GM23338 (cell line): Measurements from ENCODE around the gene CAMTA1. TPM values are rescaled to one million over a fixed set of nuclear protein-coding genes. Genes with fewer than 3 reads are reported as not detected.
A peak's percentile ranks its signal among the peaks of the same experiment; 100 is the strongest.

Experiments
- ATAC-seq: fragments of 200-7000 bp; cut with Tn5 transposase; 3 replicates; pipeline ENCODE4 v1.9.1; 2020
- DNase-seq: peaks from one replicate; pipeline ENCODE4 v3.0.0-alpha.2; 2015; ENCODE audit warnings: low spot score
- H2AFZ ChIP-seq: fragments of 200-600 bp; sonication (generic); 2 replicates; pipeline ENCODE4 v1.8.0; 2016; ENCODE audit warnings: antibody characterized with exemption, mild to moderate bottlenecking, moderate library complexity
- H3F3A ChIP-seq: fragments of 200-600 bp; sonication (generic); replicated peaks from 2 replicates; pipeline ENCODE4 v1.8.0; 2017; ENCODE audit warnings: antibody characterized with exemption, mixed run types, low read depth
- H3K27ac ChIP-seq: fragments of 200-600 bp; sonication (generic); 2 replicates; pipeline ENCODE4 v1.6.1; 2016; ENCODE audit warnings: low read depth
- H3K27me3 ChIP-seq: fragments of 200-600 bp; sonication (generic); 2 replicates; pipeline ENCODE4 v1.8.0; 2016; ENCODE audit warnings: mild to moderate bottlenecking, mixed run types, moderate library complexity; ENCODE audit not compliant: insufficient read depth
- H3K36me3 ChIP-seq: fragments of 200-600 bp; sonication (generic); 2 replicates; pipeline ENCODE4 v1.8.0; 2016; ENCODE audit warnings: mild to moderate bottlenecking; ENCODE audit not compliant: insufficient read depth
- H3K4me1 ChIP-seq: fragments of 200-600 bp; sonication (generic); 2 replicates; pipeline ENCODE4 v1.8.0; 2016; ENCODE audit warnings: mild to moderate bottlenecking, moderate library complexity; ENCODE audit not compliant: insufficient read depth
- H3K4me2 ChIP-seq: fragments of 200-600 bp; sonication (generic); 2 replicates; pipeline ENCODE4 v1.7.1; 2017; ENCODE audit warnings: mixed run types
- H3K4me3 ChIP-seq: fragments of 200-600 bp; sonication (generic); 2 replicates; pipeline ENCODE4 v1.6.1; 2016; ENCODE audit warnings: mixed run types
- H3K79me2 ChIP-seq: fragments of 200-600 bp; sonication (generic); replicated peaks from 2 replicates; pipeline ENCODE4 v1.8.0; 2017; ENCODE audit warnings: mild to moderate bottlenecking; ENCODE audit not compliant: insufficient read depth
- H3K9me2 ChIP-seq: fragments of 200-600 bp; sonication (generic); 2 replicates; pipeline ENCODE4 v1.8.0; 2017; ENCODE audit not compliant: insufficient read depth
- H4K20me1 ChIP-seq: fragments of 200-600 bp; sonication (generic); replicated peaks from 2 replicates; pipeline ENCODE4 v1.8.0; 2017; ENCODE audit warnings: mild to moderate bottlenecking; ENCODE audit not compliant: insufficient read depth
- H3K27ac Mint-ChIP-seq: 2 replicates; pipeline ENCODE4 v1.8.0; 2020; ENCODE audit warnings: inconsistent platforms, mild to moderate bottlenecking, moderate library complexity, mixed read lengths
- H3K27me3 Mint-ChIP-seq: 3 replicates; pipeline ENCODE4 v1.8.0; 2022; ENCODE audit warnings: low read depth, mild to moderate bottlenecking, moderate library complexity, mixed read lengths, inconsistent platforms; ENCODE audit not compliant: insufficient read depth, poor library complexity
- H3K36me3 Mint-ChIP-seq: 3 replicates; pipeline ENCODE4 v1.8.0; 2021; ENCODE audit warnings: low read depth, mild to moderate bottlenecking, inconsistent platforms, moderate library complexity, mixed read lengths
- H3K4me1 Mint-ChIP-seq: 3 replicates; pipeline ENCODE4 v1.8.0; 2020; ENCODE audit warnings: mild to moderate bottlenecking, inconsistent platforms, mixed read lengths
- H3K4me3 Mint-ChIP-seq: 3 replicates; pipeline ENCODE4 v1.8.0; 2021; ENCODE audit warnings: moderate library complexity, mild to moderate bottlenecking, inconsistent platforms, mixed read lengths
- H3K9me3 Mint-ChIP-seq: 3 replicates; pipeline ENCODE4 v1.8.0; 2020; ENCODE audit warnings: moderate library complexity, mild to moderate bottlenecking, inconsistent platforms, mixed read lengths
- EZH2phosphoT487 ChIP-seq: fragments of 200-600 bp; sonication (generic); IDR thresholded peaks from one replicate; pipeline ENCODE4 v1.8.1; 2018; ENCODE audit warnings: antibody characterized with exemption; ENCODE audit not compliant: unreplicated experiment
- JUNB ChIP-seq: IDR thresholded peaks from one replicate; pipeline ENCODE4 v1.6.1; 2016; ENCODE audit warnings: antibody characterized with exemption; ENCODE audit not compliant: unreplicated experiment
- NANOG ChIP-seq: IDR thresholded peaks from 2 replicates; pipeline ENCODE4 v1.6.1; 2016; ENCODE audit warnings: antibody characterized with exemption, borderline replicate concordance
- POLR2AphosphoS5 ChIP-seq: IDR thresholded peaks from 2 replicates; pipeline ENCODE4 v1.6.1; 2016; ENCODE audit warnings: antibody characterized with exemption, low read depth
- STAT1 ChIP-seq: IDR thresholded peaks from one replicate; pipeline ENCODE4 v1.6.1; 2016; ENCODE audit warnings: antibody characterized with exemption; ENCODE audit not compliant: unreplicated experiment
- polyA plus RNA-seq: library from polyadenylated mRNA; unstranded; fragments of >200 nt; fragmentation: Nextera tagmentation; extraction: Ambion mirVana; gene quantifications from 2 replicates; pipeline ENCODE4 v1.2.1, GENCODE V29; 2016
- total RNA-seq: library from RNA; depleted of rRNA; stranded (reverse); fragments of >200 nt; shearing (Covaris generic); gene quantifications from 2 replicates; pipeline ENCODE4 v1.2.3, GENCODE V29; 2014
- TF ChIP-seq, protein P1 (sequence below): IDR thresholded peaks from one replicate; pipeline ENCODE4 v1.6.1; 2018; ENCODE audit warnings: antibody characterized with exemption; ENCODE audit not compliant: unreplicated experiment
- TF ChIP-seq, protein P2 (sequence below), 2 experiments: fragments of 200-600 bp in 1 of 2; sonication (generic) in 1 of 2; conservative IDR thresholded peaks; 2 replicates each; pipeline versions ENCODE4 v1.5.1 to v1.6.1; 2016 to 2017; ENCODE audit warnings: antibody characterized with exemption in 2 of 2, low read depth in 2 of 2, mild to moderate bottlenecking in 2 of 2, moderate library complexity in 1 of 2
- TF ChIP-seq, protein P3 (sequence below): IDR thresholded peaks from 2 replicates; pipeline ENCODE4 v1.6.1; 2016; ENCODE audit warnings: antibody characterized with exemption

The CAMTA1 gene
- total and polyA plus RNA-seq, 2 experiments from 2014 or later: 115 to 519 TPM

GRCh38 chr1:6873298-6874015 is 88.2 kb downstream of the CAMTA1 start (continued):
- TF ChIP-seq NANOG (no peak), EZH2phosphoT487 (no peak)

- Histone ChIP-seq H3F3A (no peaks in the 10 kb centered on the region), H3K27ac (no peak overlapping the region), H2AFZ (no peak overlapping the region), H3K4me3 (no peak overlapping the region), H3K4me1 (peaks cover 10% of the 10 kb centered on the region; the same call in 1 of the 2 replicates), H3K36me3 (no peaks in the 10 kb centered on the region), H4K20me1 (0 out of 2 replicates have a peak, but pooled peaks cover 19% of the 10 kb centered on the region), H3K27me3 (no peaks in the 10 kb centered on the region), H3K9me2 (no peaks in the 10 kb centered on the region), H3K79me2 (peaks cover 16% of the 10 kb centered on the region), H3K4me2 (no peak overlapping the region)
- Mint-ChIP-seq H3K4me3 (no peak overlapping the region), H3K4me1 (peaks cover 15% of the 10 kb centered on the region; the same call in 2 of the 3 replicates), H3K27me3 (no peaks in the 10 kb centered on the region), H3K36me3 (no peaks in the 10 kb centered on the region), H3K27ac (no peak overlapping the region), H3K9me3 (no peaks in the 10 kb centered on the region)
- peak; percentile 74 for ATAC-seq
- DNase-seq: peak; percentile 40
- TF ChIP-seq, protein P1, sequence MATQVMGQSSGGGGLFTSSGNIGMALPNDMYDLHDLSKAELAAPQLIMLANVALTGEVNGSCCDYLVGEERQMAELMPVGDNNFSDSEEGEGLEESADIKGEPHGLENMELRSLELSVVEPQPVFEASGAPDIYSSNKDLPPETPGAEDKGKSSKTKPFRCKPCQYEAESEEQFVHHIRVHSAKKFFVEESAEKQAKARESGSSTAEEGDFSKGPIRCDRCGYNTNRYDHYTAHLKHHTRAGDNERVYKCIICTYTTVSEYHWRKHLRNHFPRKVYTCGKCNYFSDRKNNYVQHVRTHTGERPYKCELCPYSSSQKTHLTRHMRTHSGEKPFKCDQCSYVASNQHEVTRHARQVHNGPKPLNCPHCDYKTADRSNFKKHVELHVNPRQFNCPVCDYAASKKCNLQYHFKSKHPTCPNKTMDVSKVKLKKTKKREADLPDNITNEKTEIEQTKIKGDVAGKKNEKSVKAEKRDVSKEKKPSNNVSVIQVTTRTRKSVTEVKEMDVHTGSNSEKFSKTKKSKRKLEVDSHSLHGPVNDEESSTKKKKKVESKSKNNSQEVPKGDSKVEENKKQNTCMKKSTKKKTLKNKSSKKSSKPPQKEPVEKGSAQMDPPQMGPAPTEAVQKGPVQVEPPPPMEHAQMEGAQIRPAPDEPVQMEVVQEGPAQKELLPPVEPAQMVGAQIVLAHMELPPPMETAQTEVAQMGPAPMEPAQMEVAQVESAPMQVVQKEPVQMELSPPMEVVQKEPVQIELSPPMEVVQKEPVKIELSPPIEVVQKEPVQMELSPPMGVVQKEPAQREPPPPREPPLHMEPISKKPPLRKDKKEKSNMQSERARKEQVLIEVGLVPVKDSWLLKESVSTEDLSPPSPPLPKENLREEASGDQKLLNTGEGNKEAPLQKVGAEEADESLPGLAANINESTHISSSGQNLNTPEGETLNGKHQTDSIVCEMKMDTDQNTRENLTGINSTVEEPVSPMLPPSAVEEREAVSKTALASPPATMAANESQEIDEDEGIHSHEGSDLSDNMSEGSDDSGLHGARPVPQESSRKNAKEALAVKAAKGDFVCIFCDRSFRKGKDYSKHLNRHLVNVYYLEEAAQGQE: no peak
- TF ChIP-seq, protein P2, sequence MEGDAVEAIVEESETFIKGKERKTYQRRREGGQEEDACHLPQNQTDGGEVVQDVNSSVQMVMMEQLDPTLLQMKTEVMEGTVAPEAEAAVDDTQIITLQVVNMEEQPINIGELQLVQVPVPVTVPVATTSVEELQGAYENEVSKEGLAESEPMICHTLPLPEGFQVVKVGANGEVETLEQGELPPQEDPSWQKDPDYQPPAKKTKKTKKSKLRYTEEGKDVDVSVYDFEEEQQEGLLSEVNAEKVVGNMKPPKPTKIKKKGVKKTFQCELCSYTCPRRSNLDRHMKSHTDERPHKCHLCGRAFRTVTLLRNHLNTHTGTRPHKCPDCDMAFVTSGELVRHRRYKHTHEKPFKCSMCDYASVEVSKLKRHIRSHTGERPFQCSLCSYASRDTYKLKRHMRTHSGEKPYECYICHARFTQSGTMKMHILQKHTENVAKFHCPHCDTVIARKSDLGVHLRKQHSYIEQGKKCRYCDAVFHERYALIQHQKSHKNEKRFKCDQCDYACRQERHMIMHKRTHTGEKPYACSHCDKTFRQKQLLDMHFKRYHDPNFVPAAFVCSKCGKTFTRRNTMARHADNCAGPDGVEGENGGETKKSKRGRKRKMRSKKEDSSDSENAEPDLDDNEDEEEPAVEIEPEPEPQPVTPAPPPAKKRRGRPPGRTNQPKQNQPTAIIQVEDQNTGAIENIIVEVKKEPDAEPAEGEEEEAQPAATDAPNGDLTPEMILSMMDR (conservative IDR thresholded peaks at IDR 0.05; ENCODE audit: low read depth in 2 of 2): peak in 1 of 2 experiments; percentile 20; a peak in 1 of 4 replicates
Measured at GRCh38 chr1:6874298-6874697, 89.0 kb downstream of the CAMTA1 start.

DNA sequence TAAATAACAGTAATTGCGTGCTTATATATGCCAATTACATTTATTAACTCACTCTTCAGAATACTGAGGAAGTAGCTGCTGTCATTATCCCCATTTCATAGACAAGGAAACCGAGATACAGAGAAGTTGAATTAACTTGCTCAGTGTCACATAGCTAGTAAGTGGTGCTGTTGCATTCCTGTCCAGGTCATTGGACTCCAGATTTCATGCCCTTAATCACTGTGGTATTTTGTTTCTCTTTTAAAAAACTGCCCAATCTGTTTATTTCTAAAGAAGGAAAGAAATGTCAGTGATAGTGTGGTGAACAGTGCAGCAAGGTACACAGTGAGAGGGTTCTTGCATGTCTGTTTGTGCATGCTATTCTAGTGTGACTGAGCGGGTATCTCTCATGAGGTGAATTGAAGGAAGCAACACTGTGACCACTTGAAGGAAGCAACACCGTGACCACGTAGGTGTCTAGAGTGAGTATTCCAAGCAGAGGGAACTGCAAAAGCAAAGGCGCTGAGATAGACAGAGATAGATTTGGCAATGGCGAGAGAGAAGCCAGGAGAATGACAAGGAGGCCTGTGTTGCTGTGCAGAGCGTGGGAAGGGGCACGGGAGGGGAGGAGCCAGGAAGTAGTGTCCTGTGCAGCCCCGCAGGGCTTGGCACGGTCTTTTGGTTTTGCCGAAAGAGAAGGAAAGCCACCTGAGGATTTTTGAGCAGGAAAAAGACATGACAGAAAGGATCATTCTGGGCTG is 95.9 kb downstream of the CAMTA1 start:
- no peak for ATAC-seq
- TF ChIP-seq JUNB: no peak
- TF ChIP-seq EZH2phosphoT487: no peak
- TF ChIP-seq POLR2AphosphoS5: no peak
- TF ChIP-seq, protein P3, sequence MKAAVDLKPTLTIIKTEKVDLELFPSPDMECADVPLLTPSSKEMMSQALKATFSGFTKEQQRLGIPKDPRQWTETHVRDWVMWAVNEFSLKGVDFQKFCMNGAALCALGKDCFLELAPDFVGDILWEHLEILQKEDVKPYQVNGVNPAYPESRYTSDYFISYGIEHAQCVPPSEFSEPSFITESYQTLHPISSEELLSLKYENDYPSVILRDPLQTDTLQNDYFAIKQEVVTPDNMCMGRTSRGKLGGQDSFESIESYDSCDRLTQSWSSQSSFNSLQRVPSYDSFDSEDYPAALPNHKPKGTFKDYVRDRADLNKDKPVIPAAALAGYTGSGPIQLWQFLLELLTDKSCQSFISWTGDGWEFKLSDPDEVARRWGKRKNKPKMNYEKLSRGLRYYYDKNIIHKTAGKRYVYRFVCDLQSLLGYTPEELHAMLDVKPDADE: no peak
- TF ChIP-seq STAT1: no peak

More for the DNA sequence above, 95.9 kb downstream of the CAMTA1 start:
- Histone ChIP-seq H3K36me3 (0 out of 2 replicates have a peak, but pooled peaks cover 3% of the 10 kb centered on the region), H2AFZ (no peak overlapping the region), H3K4me3 (no peak overlapping the region), H3K4me2 (no peak overlapping the region), H3K27ac (no peak overlapping the region), H3F3A (no peaks in the 10 kb centered on the region), H4K20me1 (peaks cover 25% of the 10 kb centered on the region), H3K79me2 (peaks cover 4% of the 10 kb centered on the region; the same call in 1 of the 2 replicates), H3K4me1 (no peaks in the 10 kb centered on the region), H3K9me2 (no peaks in the 10 kb centered on the region), H3K27me3 (no peaks in the 10 kb centered on the region)
- Mint-ChIP-seq H3K36me3 (no peaks in the 10 kb centered on the region), H3K27ac (no peak overlapping the region), H3K9me3 (no peaks in the 10 kb centered on the region), H3K4me3 (no peak overlapping the region), H3K4me1 (peaks cover 2% of the 10 kb centered on the region; the same call in 2 of the 3 replicates), H3K27me3 (peaks cover 3% of the 10 kb centered on the region)
- DNase-seq: no peak
